ENCODE measurements around the gene NR2C2.

NR2C2 gene

GRCh38 chr3:15065550-15066007 lies 118.2 kb downstream of the NR2C2 start:
- DNase-seq = no peak

GRCh38 chr3:15066467-15066866 lies 119.1 kb downstream of the NR2C2 start:
- DNase-seq = no peak

DNA sequence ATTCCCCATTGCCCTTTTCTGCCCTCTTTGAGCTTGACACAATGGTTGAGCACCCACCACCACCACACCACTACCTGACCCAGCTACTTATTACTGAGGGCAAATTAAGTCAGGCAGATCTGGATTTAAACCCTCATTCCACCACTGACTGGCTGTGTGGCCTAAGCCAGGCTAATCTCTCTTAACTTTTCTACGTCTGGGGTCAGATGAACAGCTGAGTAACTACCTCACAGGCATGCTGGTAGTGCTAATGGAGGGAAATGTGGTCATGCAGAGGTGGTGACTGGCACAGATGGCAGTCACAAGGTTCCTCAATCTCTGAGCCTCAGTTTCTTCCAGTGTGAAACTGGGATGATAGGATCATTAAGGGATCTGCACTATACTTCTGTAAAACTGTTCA lies 122.1 kb downstream of the NR2C2 start:
- no peak for DNase-seq

DNA sequence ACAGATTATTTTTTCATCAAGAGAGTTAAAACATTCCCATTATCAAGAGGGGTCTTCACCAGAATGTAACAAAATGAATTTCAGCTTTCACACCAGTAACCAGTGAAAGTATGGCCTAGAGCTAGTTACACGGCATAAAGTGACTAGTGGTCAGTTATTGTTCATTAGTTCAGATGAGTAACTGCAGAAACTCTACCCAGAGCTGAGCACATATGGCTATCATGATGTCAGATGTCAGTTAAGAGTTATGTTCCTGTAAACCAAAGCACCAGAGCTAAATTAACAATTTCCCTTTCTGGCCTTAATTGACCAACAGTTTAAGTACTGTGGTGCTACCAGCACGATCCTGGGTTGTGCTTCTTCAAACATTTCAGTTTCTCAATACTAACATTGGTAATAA lies 124.3 kb downstream of the NR2C2 start:
- no peak for DNase-seq

DNA sequence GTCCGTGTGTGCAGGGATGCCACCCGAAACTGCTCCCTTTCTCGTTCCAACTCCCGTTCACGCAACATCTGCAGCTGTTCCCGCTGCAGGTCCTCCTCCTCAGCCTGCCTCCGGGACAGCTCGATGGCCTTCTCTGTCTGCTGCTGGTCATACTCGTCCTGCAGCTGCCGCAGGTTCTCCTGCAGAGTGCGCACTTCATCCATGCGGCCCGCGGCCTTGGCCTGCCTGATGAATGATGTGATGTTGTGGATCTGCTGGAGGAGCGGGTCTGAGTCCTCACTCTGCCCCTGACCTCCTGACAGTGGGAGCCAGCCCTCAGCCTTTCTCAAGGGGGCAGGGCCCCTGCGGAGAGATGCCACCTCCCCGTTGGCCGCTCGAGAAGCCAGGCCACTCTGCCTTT lies 127.1 kb downstream of the NR2C2 start:
- DNase-seq = no peak

- DNase-seq = no peak
Measured at GRCh38 chr3:15079091-15079490, 131.7 kb downstream of the NR2C2 start.

DNA sequence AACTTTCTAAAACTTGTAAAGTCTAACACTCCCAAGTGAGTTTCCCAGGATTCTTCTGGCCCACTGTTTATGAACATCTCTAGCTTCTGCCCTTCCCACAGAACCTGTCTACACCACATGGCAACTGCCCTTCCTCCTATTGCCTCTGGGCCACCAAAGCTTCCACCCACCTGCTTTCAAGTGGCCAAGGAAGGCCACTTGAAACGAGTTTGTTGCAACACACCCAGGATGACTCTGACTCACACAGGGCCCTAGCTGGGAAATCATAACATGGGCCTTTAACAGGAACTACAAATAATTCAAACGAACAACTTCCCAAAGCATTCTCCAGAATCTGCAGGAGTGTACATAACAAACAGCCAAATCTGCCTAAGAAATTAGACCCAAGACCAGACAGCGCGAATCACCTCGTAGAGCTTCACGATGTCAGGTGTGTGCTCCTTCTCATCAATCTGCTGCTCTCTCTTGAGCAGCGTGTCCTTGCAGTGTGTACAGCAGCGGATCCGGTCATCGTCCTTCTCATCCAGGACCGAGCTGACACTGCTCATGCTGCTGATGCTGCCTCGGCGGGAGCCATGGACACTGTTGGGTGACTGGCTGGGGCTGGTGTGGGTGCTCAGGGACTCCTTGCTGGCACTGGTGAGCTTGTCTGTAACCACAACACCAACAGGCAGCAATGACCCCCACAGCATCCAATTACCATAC lies 134.7 kb downstream of the NR2C2 start:
- no peak for DNase-seq

DNA sequence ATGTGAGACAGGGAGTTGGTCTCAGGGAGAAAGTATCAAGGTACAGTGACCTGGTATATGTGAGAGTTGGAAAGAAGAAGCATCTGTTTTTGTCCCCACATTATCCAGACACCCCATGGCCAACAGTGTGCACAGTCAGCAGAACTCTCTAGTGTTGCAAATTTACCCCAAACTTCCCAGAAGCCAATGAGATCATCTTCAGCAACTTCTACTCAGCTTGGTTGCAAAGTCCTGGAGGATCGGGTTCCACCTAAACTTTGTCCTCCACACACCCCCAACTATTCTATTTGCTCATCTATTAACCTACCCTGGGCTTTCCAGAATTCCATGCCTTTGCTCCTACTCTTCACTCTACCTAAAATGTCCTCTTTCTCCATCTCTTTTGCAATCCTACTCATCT lies 135.9 kb downstream of the NR2C2 start:
- no peak for DNase-seq

DNA sequence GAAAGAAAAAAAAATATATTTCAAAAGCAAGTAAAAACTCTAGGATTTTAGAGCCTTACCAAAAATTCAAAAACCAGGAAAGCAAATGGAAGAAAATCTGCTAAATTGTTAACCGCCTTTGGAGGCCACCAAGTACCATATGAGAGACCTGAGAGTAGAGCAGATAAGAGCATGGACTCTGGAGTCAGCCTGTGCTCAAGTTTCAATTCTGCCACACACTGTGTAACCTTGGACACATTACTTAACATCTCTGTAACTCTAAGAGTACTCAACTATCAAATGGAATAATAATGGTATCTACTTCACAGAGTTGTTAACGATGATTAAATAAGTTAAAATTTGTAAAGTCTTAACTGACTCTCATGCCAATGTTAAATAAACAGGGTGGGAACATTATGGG lies 138.9 kb downstream of the NR2C2 start:
- DNase-seq = no peak

GRCh38 chr3:15086699-15087098 lies 139.3 kb downstream of the NR2C2 start:
- DNase-seq = no peak

GRCh38 chr3:15089201-15089600 lies 141.8 kb downstream of the NR2C2 start:
- no peak for DNase-seq

DNA sequence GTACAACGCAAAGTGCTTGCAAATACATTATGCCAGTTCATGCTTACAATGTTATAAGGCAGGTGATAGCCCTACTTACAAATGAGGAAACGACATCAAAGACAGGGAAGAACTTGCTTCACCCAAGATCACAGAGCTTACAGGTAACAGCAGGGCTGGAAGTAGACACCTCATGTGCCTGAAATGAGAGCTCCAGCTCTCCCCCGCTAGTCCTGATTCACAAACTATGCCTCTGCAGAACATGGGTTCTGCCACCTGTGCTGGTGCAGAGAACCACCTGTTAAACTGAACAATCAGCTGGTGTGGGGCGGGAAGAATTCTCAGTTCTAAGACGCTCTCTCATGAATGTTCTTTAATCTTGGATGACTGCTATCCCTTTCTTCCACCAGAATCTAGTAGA lies 144.2 kb downstream of the NR2C2 start:
- DNase-seq = no peak

GRCh38 chr3:15092686-15093085 lies 145.3 kb downstream of the NR2C2 start:
- no peak for DNase-seq

DNA sequence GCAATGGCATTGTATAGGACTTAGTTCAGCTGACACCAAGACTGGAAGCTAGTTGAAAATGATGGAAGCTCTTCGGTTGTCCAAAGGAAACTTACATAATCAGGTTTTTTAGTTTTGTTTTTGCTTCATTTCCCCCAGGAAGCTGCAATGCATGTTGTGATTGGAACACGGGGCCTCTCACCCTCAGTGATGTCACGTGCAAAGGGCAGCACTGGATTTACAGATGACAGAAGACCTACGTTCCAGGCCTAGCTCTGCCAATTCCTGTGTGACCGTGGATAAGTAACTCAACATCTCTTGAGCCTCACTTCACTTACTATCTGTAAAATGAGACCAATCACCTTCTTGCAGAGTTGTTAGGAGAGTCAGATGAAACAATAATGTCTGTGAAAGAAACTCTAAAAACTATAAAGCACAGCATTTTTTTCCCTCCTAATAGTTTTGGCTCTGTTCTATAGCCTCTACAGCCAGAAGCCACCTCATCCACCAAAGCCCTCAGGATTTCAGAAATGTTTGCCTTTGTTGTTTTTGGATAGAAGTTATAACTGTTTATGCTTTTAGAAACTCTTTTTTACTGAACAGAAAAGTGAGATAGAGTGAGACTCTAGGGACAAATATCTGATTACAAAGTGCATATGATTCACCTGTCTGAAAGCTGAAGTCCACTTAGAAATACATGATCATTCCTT lies 146.9 kb downstream of the NR2C2 start:
- DNase-seq = no peak

DNA sequence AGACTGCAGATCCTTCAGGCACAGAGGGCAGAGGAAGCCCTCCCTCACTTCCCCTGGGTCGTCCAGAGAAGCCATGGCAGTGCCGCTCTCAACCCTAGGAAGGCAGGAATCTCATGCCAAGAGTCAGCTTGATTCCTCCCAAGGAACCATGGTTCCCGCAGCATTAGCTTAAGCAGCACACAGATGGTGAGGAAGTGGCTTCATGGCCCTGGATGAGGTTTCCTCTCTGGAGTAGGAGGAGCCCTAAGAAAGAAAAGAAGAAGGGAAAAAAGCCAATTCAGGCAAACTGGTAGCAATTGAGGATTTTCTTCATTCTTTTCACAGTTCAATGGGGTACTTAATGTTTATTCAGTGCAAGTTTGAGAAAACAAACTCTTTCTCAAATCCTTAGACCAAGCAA lies 148.7 kb downstream of the NR2C2 start:
- DNase-seq = no peak

DNA sequence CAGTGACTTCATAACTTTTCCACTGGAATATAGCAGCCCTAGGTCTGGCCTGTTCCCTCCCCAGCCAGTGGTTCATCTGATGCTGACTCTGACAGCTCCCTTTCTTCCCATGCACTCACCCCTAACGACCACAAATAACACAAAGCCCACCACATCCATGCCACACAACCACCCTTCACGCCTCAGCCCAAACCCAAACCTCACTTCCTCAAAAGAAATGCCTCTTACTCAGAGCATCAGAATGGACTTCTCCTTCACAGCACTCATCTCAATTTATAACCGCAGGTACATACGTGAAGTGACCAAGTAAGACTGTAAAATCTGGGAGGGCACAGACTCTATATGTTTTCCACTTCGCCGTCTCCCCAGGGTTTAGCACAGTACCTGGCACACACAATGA lies 150.5 kb downstream of the NR2C2 start:
- DNase-seq = no peak
